Neural cell (in vitro differentiated cells): ENCODE data around the gene F11. TPM values are rescaled to one million over a fixed set of nuclear protein-coding genes. Genes with fewer than 3 reads are reported as not detected.

Experiments used
- H2AFZ ChIP-seq: fragments of 200-600, 300-800 bp; sonication (generic), shearing (Covaris generic); 2 replicates; pipeline ENCODE4 v1.6.0; 2014; ENCODE audit warnings: low read depth, mild to moderate bottlenecking, antibody characterized with exemption, low read length, moderate library complexity
- H3F3A ChIP-seq: fragments of 200-600 bp; shearing (Covaris generic); 2 replicates; pipeline ENCODE4 v1.6.1; 2016; ENCODE audit warnings: mild to moderate bottlenecking, moderate library complexity, mixed read lengths, antibody characterized with exemption, low read length; ENCODE audit not compliant: insufficient read depth, poor library complexity, severe bottlenecking
- H3K27ac ChIP-seq: fragments of 200-600, 300-800 bp; sonication (generic), shearing (Covaris generic); 2 replicates; pipeline ENCODE4 v1.5.1; 2014; ENCODE audit warnings: mild to moderate bottlenecking, low read length, moderate library complexity
- H3K27me3 ChIP-seq: fragments of 300-800, 200-600 bp; sonication (generic), shearing (Covaris generic); 2 replicates; pipeline ENCODE4 v1.6.0; 2014; ENCODE audit warnings: mild to moderate bottlenecking, low read depth, low read length, moderate library complexity; ENCODE audit not compliant: insufficient read depth
- H3K36me3 ChIP-seq: fragments of 300-800, 200-600 bp; sonication (generic), shearing (Covaris generic); 2 replicates; pipeline ENCODE4 v1.5.1; 2014; ENCODE audit warnings: mild to moderate bottlenecking, antibody characterized with exemption, low read length, moderate library complexity; ENCODE audit not compliant: insufficient read depth
- H3K4me2 ChIP-seq: fragments of 300-800, 200-600 bp; sonication (generic), shearing (Covaris generic); 2 replicates; pipeline ENCODE4 v1.6.0; 2014; ENCODE audit warnings: mild to moderate bottlenecking, low read length
- H3K4me3 ChIP-seq: fragments of 300-800, 200-600 bp; sonication (generic), shearing (Covaris generic); 2 replicates; pipeline ENCODE4 v1.5.1; 2014; ENCODE audit warnings: mild to moderate bottlenecking, low read length, moderate library complexity
- H3K79me2 ChIP-seq: fragments of 200-600 bp; shearing (Covaris generic); replicated peaks from 2 replicates; pipeline ENCODE4 v1.6.0; 2014; ENCODE audit warnings: mild to moderate bottlenecking, low read length, moderate library complexity; ENCODE audit not compliant: insufficient read depth
- H3K9ac ChIP-seq: fragments of 300-800, 200-600 bp; sonication (generic), shearing (Covaris generic); 2 replicates; pipeline ENCODE4 v1.6.1; 2016; ENCODE audit warnings: mild to moderate bottlenecking, low read length, mixed read lengths
- H3K9me2 ChIP-seq: fragments of 200-600 bp; shearing (Covaris generic); 2 replicates; pipeline ENCODE4 v1.6.1; 2016; ENCODE audit warnings: mild to moderate bottlenecking, low read length, mixed read lengths; ENCODE audit not compliant: insufficient read depth
- H3K9me3 ChIP-seq: fragments of 200-600, 300-800 bp; sonication (generic), shearing (Covaris generic); 2 replicates; pipeline ENCODE4 v1.6.1; 2016; ENCODE audit warnings: mild to moderate bottlenecking, mixed run types, low read length, moderate library complexity, mixed read lengths
- H4K20me1 ChIP-seq: fragments of 200-600 bp; shearing (Covaris generic); 2 replicates; pipeline ENCODE4 v1.6.1; 2016; ENCODE audit warnings: mild to moderate bottlenecking, mixed run types; ENCODE audit not compliant: insufficient read depth
- CTCF ChIP-seq: fragments of 450-650 bp; IDR thresholded peaks from 2 replicates; pipeline ENCODE4 v1.5.1; 2014; ENCODE audit warnings: antibody characterized with exemption, mild to moderate bottlenecking, moderate library complexity; ENCODE audit not compliant: poor library complexity, severe bottlenecking
- EP300 ChIP-seq: fragments of 450-650 bp; conservative IDR thresholded peaks from 2 replicates; pipeline ENCODE4 v1.6.1; 2014; ENCODE audit warnings: antibody characterized with exemption, mild to moderate bottlenecking, moderate library complexity; ENCODE audit not compliant: poor library complexity, severe bottlenecking
- EZH2 ChIP-seq: fragments of 200-600, 300-800 bp; shearing (Covaris generic), sonication (generic); IDR thresholded peaks from 2 replicates; pipeline ENCODE4 v1.6.1; 2014; ENCODE audit warnings: antibody characterized with exemption, low read length, borderline replicate concordance, mild to moderate bottlenecking; ENCODE audit not compliant: insufficient read depth, poor library complexity, severe bottlenecking
- MXI1 ChIP-seq: fragments of 450-650 bp; conservative IDR thresholded peaks from 2 replicates; pipeline ENCODE4 v1.6.1; 2014; ENCODE audit warnings: antibody characterized with exemption, mild to moderate bottlenecking; ENCODE audit not compliant: poor library complexity, severe bottlenecking
- POLR2AphosphoS5 ChIP-seq: IDR thresholded peaks from 2 replicates; pipeline ENCODE4 v1.6.1; 2012
- RAD21 ChIP-seq: fragments of 450-650 bp; conservative IDR thresholded peaks from 2 replicates; pipeline ENCODE4 v1.6.1; 2014; ENCODE audit warnings: antibody characterized with exemption, mild to moderate bottlenecking, moderate library complexity
- REST ChIP-seq: IDR thresholded peaks from 2 replicates; pipeline ENCODE4 v1.6.1; 2012; ENCODE audit warnings: borderline replicate concordance
- SMC3 ChIP-seq: fragments of 450-650 bp; conservative IDR thresholded peaks from 2 replicates; pipeline ENCODE4 v1.6.1; 2014; ENCODE audit warnings: antibody characterized with exemption, mild to moderate bottlenecking, moderate library complexity; ENCODE audit not compliant: poor library complexity
- TAF1 ChIP-seq: IDR thresholded peaks from 2 replicates; pipeline ENCODE4 v1.6.1; 2012; ENCODE audit warnings: low read depth
- polyA plus RNA-seq: library from polyadenylated mRNA; depleted of rRNA; stranded (reverse); fragments of >200 nt; gene quantifications from 2 replicates; pipeline ENCODE4 v1.2.3, GENCODE V29; 2014

The F11 gene
- polyA plus RNA-seq, 1 donor from 2014 or later: not detected

GRCh38 chr4:186285147-186285546 lies 19.2 kb downstream of the F11 start:
- H3F3A ChIP-seq: no peaks in the 10 kb centered on the region
- H3K9me2 ChIP-seq: no peaks in the 10 kb centered on the region
- H3K36me3 ChIP-seq: no peaks in the 10 kb centered on the region
- H4K20me1 ChIP-seq: no peaks in the 10 kb centered on the region
- no peak overlapping the region for H3K9ac ChIP-seq
- H3K27ac ChIP-seq: no peak overlapping the region
- no peak overlapping the region for H3K4me3 ChIP-seq
- TF ChIP-seq RAD21: no peak
- TF ChIP-seq REST: no peak
- no peak for TF ChIP-seq EP300
- TF ChIP-seq MXI1: no peak
- no peaks in the 10 kb centered on the region for H3K9me3 ChIP-seq
- no peak overlapping the region for H2AFZ ChIP-seq
- no peak overlapping the region for H3K4me2 ChIP-seq
- H3K27me3 ChIP-seq: no peaks in the 10 kb centered on the region
- no peaks in the 10 kb centered on the region for H3K79me2 ChIP-seq

GRCh38 chr4:186286581-186286980 lies 20.6 kb downstream of the F11 start:
- H3K27me3 ChIP-seq: no peaks in the 10 kb centered on the region
- no peaks in the 10 kb centered on the region for H3K9me2 ChIP-seq
- H2AFZ ChIP-seq: no peak overlapping the region
- H4K20me1 ChIP-seq: no peaks in the 10 kb centered on the region
- no peaks in the 10 kb centered on the region for H3K36me3 ChIP-seq
- no peaks in the 10 kb centered on the region for H3F3A ChIP-seq
- no peak overlapping the region for H3K4me2 ChIP-seq
- H3K4me3 ChIP-seq: no peak overlapping the region
- H3K79me2 ChIP-seq: no peaks in the 10 kb centered on the region
- TF ChIP-seq RAD21 (no peak), EZH2 (no peak), EP300 (no peak), MXI1 (no peak), TAF1 (no peak), CTCF (no peak), REST (no peak), SMC3 (no peak), POLR2AphosphoS5 (no peak)
- no peaks in the 10 kb centered on the region for H3K9me3 ChIP-seq
- H3K9ac ChIP-seq: no peak overlapping the region
- no peak overlapping the region for H3K27ac ChIP-seq
